ENCODE data around the gene SELENOO. TPM values are rescaled to one million over a fixed set of nuclear protein-coding genes. Genes with fewer than 3 reads are reported as not detected.

The SELENOO gene
- total RNA-seq, 1 donor from 2014 or later: 25.0 TPM

- Mint-ChIP-seq H3K27ac (ENCODE audit: unreplicated experiment) (no peak overlapping the region), H3K27me3 (ENCODE audit: unreplicated experiment) (peaks cover 31% of the 10 kb centered on the region), H3K9me3 (ENCODE audit: unreplicated experiment) (no peaks in the 10 kb centered on the region), H3K36me3 (ENCODE audit: unreplicated experiment) (no peaks in the 10 kb centered on the region), H3K4me1 (ENCODE audit: unreplicated experiment) (no peaks in the 10 kb centered on the region), H3K4me3 (ENCODE audit: unreplicated experiment) (no peak overlapping the region)
- no peak for DNase-seq (ENCODE audit: extremely low spot score, unreplicated experiment)
- no peak for TF ChIP-seq CTCF (IDR thresholded peaks at IDR 0.05)
Observed at GRCh38 chr22:50157709-50158375, 43.0 kb upstream of the SELENOO start.

- no peak overlapping the region for H3K27ac Mint-ChIP-seq (ENCODE audit: unreplicated experiment)
- peaks cover 31% of the 10 kb centered on the region for H3K27me3 Mint-ChIP-seq (ENCODE audit: unreplicated experiment)
- H3K4me3 Mint-ChIP-seq (ENCODE audit: unreplicated experiment): no peak overlapping the region
- H3K4me1 Mint-ChIP-seq (ENCODE audit: unreplicated experiment): no peaks in the 10 kb centered on the region
- no peaks in the 10 kb centered on the region for H3K9me3 Mint-ChIP-seq (ENCODE audit: unreplicated experiment)
- H3K36me3 Mint-ChIP-seq (ENCODE audit: unreplicated experiment): no peaks in the 10 kb centered on the region
- no peak for DNase-seq (ENCODE audit: extremely low spot score, unreplicated experiment)
- TF ChIP-seq CTCF (IDR thresholded peaks at IDR 0.05): no peak
Observed at GRCh38 chr22:50160947-50161346, 39.9 kb upstream of the SELENOO start.

- DNase-seq (ENCODE audit: extremely low spot score, unreplicated experiment): no peak
- H3K27ac Mint-ChIP-seq (ENCODE audit: unreplicated experiment): no peak overlapping the region
- H3K4me1 Mint-ChIP-seq (ENCODE audit: unreplicated experiment): no peaks in the 10 kb centered on the region
Observed at GRCh38 chr22:50161508-50162390, 39.1 kb upstream of the SELENOO start.

GRCh38 chr22:50162391-50162956 lies 38.3 kb upstream of the SELENOO start:
- no peak overlapping the region for H3K4me3 Mint-ChIP-seq (ENCODE audit: unreplicated experiment)
- no peaks in the 10 kb centered on the region for H3K4me1 Mint-ChIP-seq (ENCODE audit: unreplicated experiment)
- H3K36me3 Mint-ChIP-seq (ENCODE audit: unreplicated experiment): no peaks in the 10 kb centered on the region
- H3K27ac Mint-ChIP-seq (ENCODE audit: unreplicated experiment): no peak overlapping the region
- peaks cover 25% of the 10 kb centered on the region for H3K27me3 Mint-ChIP-seq (ENCODE audit: unreplicated experiment)
- H3K9me3 Mint-ChIP-seq (ENCODE audit: unreplicated experiment): no peaks in the 10 kb centered on the region
- no peak for TF ChIP-seq CTCF (IDR thresholded peaks at IDR 0.05)
- DNase-seq (ENCODE audit: extremely low spot score, unreplicated experiment): no peak

More at GRCh38 chr22:50161508-50162390, 39.1 kb upstream of the SELENOO start:
- Mint-ChIP-seq H3K27me3 (ENCODE audit: unreplicated experiment) (peaks cover 31% of the 10 kb centered on the region), H3K36me3 (ENCODE audit: unreplicated experiment) (no peaks in the 10 kb centered on the region), H3K4me3 (ENCODE audit: unreplicated experiment) (no peak overlapping the region), H3K9me3 (ENCODE audit: unreplicated experiment) (no peaks in the 10 kb centered on the region)
- TF ChIP-seq CTCF (IDR thresholded peaks at IDR 0.05): no peak
